ENCODE measurements around the gene FAM180A. TPM values are rescaled to one million over a fixed set of nuclear protein-coding genes. Genes with fewer than 3 reads are reported as not detected.

FAM180A gene
- total RNA-seq, 1 experiment from 2014 or later, result not detected

DNA sequence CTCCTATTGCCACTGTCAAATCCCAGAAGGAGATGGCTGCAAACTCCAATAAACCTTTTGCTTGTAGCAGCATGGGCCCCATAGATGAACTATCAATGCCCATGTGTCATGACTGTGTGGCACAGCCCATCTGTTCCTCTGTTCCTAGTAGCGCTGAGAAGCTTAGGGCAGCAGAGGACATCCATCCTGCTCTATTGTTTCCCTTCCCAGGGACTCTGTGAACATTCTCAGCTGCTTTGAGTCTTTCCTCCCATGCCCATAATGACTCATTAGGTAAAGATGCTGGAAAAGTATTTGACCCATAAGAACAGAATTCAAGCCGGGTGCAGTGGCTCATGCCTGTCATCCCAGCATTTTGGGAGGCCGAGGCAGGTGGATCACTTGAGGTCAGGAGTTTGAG, 58.0 kb downstream of the FAM180A start:
- in situ Hi-C loops (cut with HindIII; ENCODE audit: low pct_unique_long_range_greater_than_20kb, low sequenced_read_pairs), result no loop called here
- Histone ChIP-seq H3K27ac (ENCODE audit: low read length) (no peak overlapping the region), H3K4me3 (ENCODE audit: low read depth in 2 of 2, low read length in 2 of 2) (no peak overlapping the region), H3K9me3 (ENCODE audit: control insufficient read depth, insufficient read depth, low read depth, low read length) (no peaks in the 10 kb centered on the region), H3K36me3 (ENCODE audit: control insufficient read depth, insufficient read depth, low read length) (no peaks in the 10 kb centered on the region), H3K4me1 (ENCODE audit: control insufficient read depth, insufficient read depth, low read length) (no peaks in the 10 kb centered on the region), H3K27me3 (ENCODE audit: control insufficient read depth, insufficient read depth, low read length) (no peaks in the 10 kb centered on the region)
- intact Hi-C loops (cut with micrococcal nuclease; ENCODE audit: unreplicated experiment), result no loop called here
- DNase-seq (ENCODE audit: low read depth, low spot score), result no peak
- ChIA-PET POLR2A (interaction anchor here (0.6 kb wide), 1 partner anchor 15 kb away, joined by 6 read pairs; no protein-coding TSS in a partner anchor), CTCF (no interaction called here)
- no TSS peak for BruUV-seq (replicated peaks)
- no peak for ATAC-seq
- TF ChIP-seq POLR2AphosphoS5 (IDR thresholded peaks at IDR 0.05; ENCODE audit: low read depth, low read length) (no peak), TCF7L2 (IDR thresholded peaks at IDR 0.05; ENCODE audit: low read depth, low read length) (no peak), SIN3A (IDR thresholded peaks at IDR 0.05; ENCODE audit: borderline replicate concordance, insufficient read depth, low read depth, low read length) (no peak)
- TF ChIP-seq, protein P1, sequence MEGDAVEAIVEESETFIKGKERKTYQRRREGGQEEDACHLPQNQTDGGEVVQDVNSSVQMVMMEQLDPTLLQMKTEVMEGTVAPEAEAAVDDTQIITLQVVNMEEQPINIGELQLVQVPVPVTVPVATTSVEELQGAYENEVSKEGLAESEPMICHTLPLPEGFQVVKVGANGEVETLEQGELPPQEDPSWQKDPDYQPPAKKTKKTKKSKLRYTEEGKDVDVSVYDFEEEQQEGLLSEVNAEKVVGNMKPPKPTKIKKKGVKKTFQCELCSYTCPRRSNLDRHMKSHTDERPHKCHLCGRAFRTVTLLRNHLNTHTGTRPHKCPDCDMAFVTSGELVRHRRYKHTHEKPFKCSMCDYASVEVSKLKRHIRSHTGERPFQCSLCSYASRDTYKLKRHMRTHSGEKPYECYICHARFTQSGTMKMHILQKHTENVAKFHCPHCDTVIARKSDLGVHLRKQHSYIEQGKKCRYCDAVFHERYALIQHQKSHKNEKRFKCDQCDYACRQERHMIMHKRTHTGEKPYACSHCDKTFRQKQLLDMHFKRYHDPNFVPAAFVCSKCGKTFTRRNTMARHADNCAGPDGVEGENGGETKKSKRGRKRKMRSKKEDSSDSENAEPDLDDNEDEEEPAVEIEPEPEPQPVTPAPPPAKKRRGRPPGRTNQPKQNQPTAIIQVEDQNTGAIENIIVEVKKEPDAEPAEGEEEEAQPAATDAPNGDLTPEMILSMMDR (IDR thresholded peaks at IDR 0.05), result no peak
- TF ChIP-seq, protein P2, sequence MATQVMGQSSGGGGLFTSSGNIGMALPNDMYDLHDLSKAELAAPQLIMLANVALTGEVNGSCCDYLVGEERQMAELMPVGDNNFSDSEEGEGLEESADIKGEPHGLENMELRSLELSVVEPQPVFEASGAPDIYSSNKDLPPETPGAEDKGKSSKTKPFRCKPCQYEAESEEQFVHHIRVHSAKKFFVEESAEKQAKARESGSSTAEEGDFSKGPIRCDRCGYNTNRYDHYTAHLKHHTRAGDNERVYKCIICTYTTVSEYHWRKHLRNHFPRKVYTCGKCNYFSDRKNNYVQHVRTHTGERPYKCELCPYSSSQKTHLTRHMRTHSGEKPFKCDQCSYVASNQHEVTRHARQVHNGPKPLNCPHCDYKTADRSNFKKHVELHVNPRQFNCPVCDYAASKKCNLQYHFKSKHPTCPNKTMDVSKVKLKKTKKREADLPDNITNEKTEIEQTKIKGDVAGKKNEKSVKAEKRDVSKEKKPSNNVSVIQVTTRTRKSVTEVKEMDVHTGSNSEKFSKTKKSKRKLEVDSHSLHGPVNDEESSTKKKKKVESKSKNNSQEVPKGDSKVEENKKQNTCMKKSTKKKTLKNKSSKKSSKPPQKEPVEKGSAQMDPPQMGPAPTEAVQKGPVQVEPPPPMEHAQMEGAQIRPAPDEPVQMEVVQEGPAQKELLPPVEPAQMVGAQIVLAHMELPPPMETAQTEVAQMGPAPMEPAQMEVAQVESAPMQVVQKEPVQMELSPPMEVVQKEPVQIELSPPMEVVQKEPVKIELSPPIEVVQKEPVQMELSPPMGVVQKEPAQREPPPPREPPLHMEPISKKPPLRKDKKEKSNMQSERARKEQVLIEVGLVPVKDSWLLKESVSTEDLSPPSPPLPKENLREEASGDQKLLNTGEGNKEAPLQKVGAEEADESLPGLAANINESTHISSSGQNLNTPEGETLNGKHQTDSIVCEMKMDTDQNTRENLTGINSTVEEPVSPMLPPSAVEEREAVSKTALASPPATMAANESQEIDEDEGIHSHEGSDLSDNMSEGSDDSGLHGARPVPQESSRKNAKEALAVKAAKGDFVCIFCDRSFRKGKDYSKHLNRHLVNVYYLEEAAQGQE (IDR thresholded peaks at IDR 0.05; ENCODE audit: insufficient read depth in 1 of 2, low read depth in 2 of 2, low read length in 1 of 2), result no peak

DNA sequence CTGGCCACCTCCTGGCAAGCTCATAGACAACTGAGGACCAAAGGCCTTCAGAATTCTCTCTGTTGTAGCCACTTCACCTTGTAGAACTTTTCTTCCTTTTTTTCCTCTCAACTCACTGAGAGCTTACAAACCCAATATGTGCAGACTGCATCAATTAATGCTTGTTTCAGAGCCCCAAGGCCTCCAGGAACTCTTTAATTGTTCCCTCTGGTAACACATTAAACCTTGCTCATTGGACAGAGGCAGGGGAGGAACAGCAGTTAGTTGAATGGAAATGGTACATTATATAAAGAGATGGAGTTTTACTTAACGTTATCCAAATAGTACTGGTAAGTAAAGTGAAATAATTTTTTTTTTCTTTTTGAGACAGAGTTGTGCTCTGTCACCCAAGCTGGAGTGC, 61.1 kb downstream of the FAM180A start:
- in situ Hi-C loops (cut with HindIII; ENCODE audit: low pct_unique_long_range_greater_than_20kb, low sequenced_read_pairs), result no loop called here
- intact Hi-C loops (cut with micrococcal nuclease; ENCODE audit: unreplicated experiment), result no loop called here
- Histone ChIP-seq H3K27ac (ENCODE audit: low read length) (no peak overlapping the region), H3K9me3 (ENCODE audit: control insufficient read depth, insufficient read depth, low read depth, low read length) (no peaks in the 10 kb centered on the region), H3K27me3 (ENCODE audit: control insufficient read depth, insufficient read depth, low read length) (no peaks in the 10 kb centered on the region), H3K4me3 (ENCODE audit: low read depth in 2 of 2, low read length in 2 of 2) (no peak overlapping the region), H3K36me3 (ENCODE audit: control insufficient read depth, insufficient read depth, low read length) (no peaks in the 10 kb centered on the region), H3K4me1 (ENCODE audit: control insufficient read depth, insufficient read depth, low read length) (no peaks in the 10 kb centered on the region)
- CTCF ChIA-PET, result no interaction called here
- POLR2A ChIA-PET, result no interaction called here
- ATAC-seq, result no peak
- no TSS peak for BruUV-seq (replicated peaks)
- no peak for DNase-seq (ENCODE audit: low read depth, low spot score)
- no peak for TF ChIP-seq POLR2AphosphoS5 (IDR thresholded peaks at IDR 0.05; ENCODE audit: low read depth, low read length)
- TF ChIP-seq TCF7L2 (IDR thresholded peaks at IDR 0.05; ENCODE audit: low read depth, low read length), result no peak
- TF ChIP-seq SIN3A (IDR thresholded peaks at IDR 0.05; ENCODE audit: borderline replicate concordance, insufficient read depth, low read depth, low read length), result no peak
- TF ChIP-seq, protein P2 (IDR thresholded peaks at IDR 0.05; ENCODE audit: insufficient read depth in 1 of 2, low read depth in 2 of 2, low read length in 1 of 2), result no peak
- TF ChIP-seq, protein P1 (IDR thresholded peaks at IDR 0.05), result no peak

All from Panc1 (cell line).